GM18858 (cell line): ENCODE data around the gene PCNT.
"Not testable (repeated sequence)": the region's sequence is repeated elsewhere in the genome, so short reads cannot be mapped to it uniquely, and the experiment has no call there.

ENCODE experiments used
- ATAC-seq: cut with Tn5 transposase; IDR thresholded peaks from one replicate; pipeline ENCODE4 v1.9.1; 2021; ENCODE audit not compliant: unreplicated experiment

PCNT gene

GRCh38 chr21:46304437-46304836 lies 19.5 kb upstream of the PCNT start:
- ATAC-seq: no peak

- ATAC-seq: no peak
Observed at GRCh38 chr21:46304955-46305354, 19.0 kb upstream of the PCNT start.

GRCh38 chr21:46307625-46308024 lies 16.3 kb upstream of the PCNT start:
- no peak for ATAC-seq

- ATAC-seq: no peak
Observed at GRCh38 chr21:46308431-46308830, 15.5 kb upstream of the PCNT start.

- not testable (repeated sequence) for ATAC-seq
Observed at GRCh38 chr21:46310260-46310659, 13.7 kb upstream of the PCNT start.

- ATAC-seq: no peak
Observed at GRCh38 chr21:46311568-46311967, 12.4 kb upstream of the PCNT start.

GRCh38 chr21:46312949-46313348 lies 11.0 kb upstream of the PCNT start:
- no peak for ATAC-seq

- ATAC-seq: no peak
Observed at GRCh38 chr21:46314441-46315020, 9.4 kb upstream of the PCNT start.

- no peak for ATAC-seq
Observed at GRCh38 chr21:46316708-46317324, 7.1 kb upstream of the PCNT start.

- ATAC-seq: no peak
Observed at GRCh38 chr21:46317710-46318463, 6.1 kb upstream of the PCNT start.

GRCh38 chr21:46318464-46318845 lies 5.5 kb upstream of the PCNT start:
- no peak for ATAC-seq

GRCh38 chr21:46319186-46319585 lies 4.8 kb upstream of the PCNT start:
- no peak for ATAC-seq

GRCh38 chr21:46320331-46320801 lies 3.6 kb upstream of the PCNT start:
- no peak for ATAC-seq

- ATAC-seq: no peak
Observed at GRCh38 chr21:46322351-46323226, 1.4 kb upstream of the PCNT start.

GRCh38 chr21:46323227-46323709 lies 688 bp upstream of the PCNT start:
- no peak for ATAC-seq

GRCh38 chr21:46324390-46325072 lies 575 bp downstream of the PCNT start:
- ATAC-seq: peak; percentile 27

- no peak for ATAC-seq
Observed at GRCh38 chr21:46325073-46325912, 1.3 kb downstream of the PCNT start.

GRCh38 chr21:46326110-46326703 lies 2.3 kb downstream of the PCNT start:
- no peak for ATAC-seq

- no peak for ATAC-seq
Observed at GRCh38 chr21:46327711-46328110, 3.8 kb downstream of the PCNT start.
